Loucy (cell line): ENCODE results near the gene MC4R.

Experiments used
- EZH2phosphoT487 ChIP-seq: fragments of 200-600 bp; IDR thresholded peaks from 2 replicates; pipeline ENCODE4 v1.6.1; 2018; ENCODE audit warnings: antibody characterized with exemption, mild to moderate bottlenecking, moderate library complexity, borderline replicate concordance
- TF ChIP-seq, protein P1 (sequence below): fragments of 200-600 bp; sonication (generic); conservative IDR thresholded peaks from 2 replicates; pipeline ENCODE4 v1.5.1; 2014; ENCODE audit warnings: mild to moderate bottlenecking, antibody characterized with exemption, low read length

DNA sequence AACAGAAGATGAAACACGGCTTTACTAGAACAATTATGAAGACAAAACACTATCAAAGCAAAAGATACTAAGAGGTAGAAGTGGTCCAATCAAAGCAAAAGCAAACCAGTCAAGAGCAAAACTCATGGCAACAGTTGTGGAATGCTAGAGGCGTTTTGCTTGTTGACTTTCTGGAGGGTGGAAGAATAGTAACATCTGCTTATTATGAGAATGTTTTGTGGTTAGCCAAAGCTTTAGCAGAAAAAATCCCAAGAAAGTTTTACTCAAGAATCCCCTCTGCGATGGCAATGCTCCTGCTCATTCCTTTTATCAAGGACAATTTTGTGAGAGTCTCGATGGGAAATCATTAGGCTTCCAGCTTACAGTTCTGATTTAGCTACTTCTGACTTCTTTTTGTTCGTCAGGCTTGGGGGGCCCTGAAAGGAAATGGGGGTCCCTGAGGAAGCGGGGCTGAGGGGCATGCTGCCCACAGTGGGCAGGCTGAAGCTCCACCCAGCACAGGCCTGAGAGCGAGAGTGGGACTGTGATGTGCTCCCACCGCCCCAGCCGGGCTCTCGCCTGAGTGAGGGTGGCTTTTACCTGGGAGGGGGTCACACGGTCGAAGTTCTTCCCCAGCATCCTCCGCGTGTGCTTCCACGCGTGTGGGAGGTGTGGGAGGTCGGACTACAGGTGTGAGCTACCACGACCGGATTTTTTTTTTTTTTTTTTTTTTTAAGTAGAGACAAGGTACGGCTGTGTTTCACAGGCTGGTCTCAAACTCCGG lies 49.0 kb upstream of the MC4R start:
- TF ChIP-seq, protein P1, sequence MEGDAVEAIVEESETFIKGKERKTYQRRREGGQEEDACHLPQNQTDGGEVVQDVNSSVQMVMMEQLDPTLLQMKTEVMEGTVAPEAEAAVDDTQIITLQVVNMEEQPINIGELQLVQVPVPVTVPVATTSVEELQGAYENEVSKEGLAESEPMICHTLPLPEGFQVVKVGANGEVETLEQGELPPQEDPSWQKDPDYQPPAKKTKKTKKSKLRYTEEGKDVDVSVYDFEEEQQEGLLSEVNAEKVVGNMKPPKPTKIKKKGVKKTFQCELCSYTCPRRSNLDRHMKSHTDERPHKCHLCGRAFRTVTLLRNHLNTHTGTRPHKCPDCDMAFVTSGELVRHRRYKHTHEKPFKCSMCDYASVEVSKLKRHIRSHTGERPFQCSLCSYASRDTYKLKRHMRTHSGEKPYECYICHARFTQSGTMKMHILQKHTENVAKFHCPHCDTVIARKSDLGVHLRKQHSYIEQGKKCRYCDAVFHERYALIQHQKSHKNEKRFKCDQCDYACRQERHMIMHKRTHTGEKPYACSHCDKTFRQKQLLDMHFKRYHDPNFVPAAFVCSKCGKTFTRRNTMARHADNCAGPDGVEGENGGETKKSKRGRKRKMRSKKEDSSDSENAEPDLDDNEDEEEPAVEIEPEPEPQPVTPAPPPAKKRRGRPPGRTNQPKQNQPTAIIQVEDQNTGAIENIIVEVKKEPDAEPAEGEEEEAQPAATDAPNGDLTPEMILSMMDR: no peak
- no peak for TF ChIP-seq EZH2phosphoT487
